NCI-H2196 treated with DMSO at 0.1 percent for 48 hours (cell line): ENCODE measurements around the gene USP48.
"Not testable (repeated sequence)": the region's sequence is repeated elsewhere in the genome, so short reads cannot be mapped to it uniquely, and the experiment has no call there.

Experiments
- DNase-seq: peaks from one replicate; lab custom pipeline; 2025; ENCODE audit not compliant: unreplicated experiment; lab: John Stamatoyannopoulos, UW

USP48 gene

GRCh38 chr1:21814981-21815582 lies 32.1 kb upstream of the USP48 start:
- no peak for DNase-seq

- no peak for DNase-seq
These were observed 31.4 kb upstream of the USP48 start for GRCh38 chr1:21814241-21814918.

- DNase-seq: no peak
These were observed 30.6 kb upstream of the USP48 start for GRCh38 chr1:21813542-21813941.

GRCh38 chr1:21811875-21812305 lies 28.9 kb upstream of the USP48 start, which contains the start of gene LDLRAD2:
Gene LDLRAD2 (plus strand): TSS chr1:21812265. CDS start chr1:21812452, 187 bp downstream.
- no peak for DNase-seq

GRCh38 chr1:21804536-21804935 lies 21.6 kb upstream of the USP48 start:
- no peak for DNase-seq

GRCh38 chr1:21801100-21801499 lies 18.2 kb upstream of the USP48 start:
- no peak for DNase-seq

- no peak for DNase-seq
These were observed 16.8 kb upstream of the USP48 start for GRCh38 chr1:21799730-21800129.

GRCh38 chr1:21795075-21795474 lies 12.1 kb upstream of the USP48 start:
- DNase-seq: no peak

- no peak for DNase-seq
These were observed 11.7 kb upstream of the USP48 start for GRCh38 chr1:21794656-21795055.

GRCh38 chr1:21793104-21793503 lies 10.2 kb upstream of the USP48 start:
- no peak for DNase-seq

- no peak for DNase-seq
These were observed 3.7 kb upstream of the USP48 start for GRCh38 chr1:21786640-21787039.

- not testable (repeated sequence) for DNase-seq
These were observed 2.8 kb upstream of the USP48 start for GRCh38 chr1:21785764-21786163.

- peak; percentile 94 for DNase-seq
These were observed 992 bp upstream of the USP48 start for GRCh38 chr1:21783679-21784603.

- DNase-seq: peak; percentile 35
These were observed 541 bp downstream of the USP48 start for GRCh38 chr1:21782349-21782867.

- DNase-seq: no peak
These were observed 1.1 kb downstream of the USP48 start for GRCh38 chr1:21781815-21782348.

GRCh38 chr1:21779613-21780521 lies 3.1 kb downstream of the USP48 start:
- no peak for DNase-seq

- DNase-seq: no peak
These were observed 4.6 kb downstream of the USP48 start for GRCh38 chr1:21778405-21778727.

- DNase-seq: not testable (repeated sequence)
These were observed 6.0 kb downstream of the USP48 start for GRCh38 chr1:21776925-21777324.

- DNase-seq: no peak
These were observed 6.9 kb downstream of the USP48 start for GRCh38 chr1:21775985-21776562.

- DNase-seq: no peak
These were observed 7.4 kb downstream of the USP48 start for GRCh38 chr1:21775550-21775914.
